GM12891 (cell line): Measurements from ENCODE around the gene EIF4G2.

Experiments used
- POLR2A ChIP-seq: IDR thresholded peaks from 2 replicates; pipeline ENCODE4 v1.6.1; 2011; ENCODE audit warnings: low read depth, low read length, control low read depth
- POLR2AphosphoS5 ChIP-seq: IDR thresholded peaks from 2 replicates; pipeline ENCODE4 v1.6.1; 2011; ENCODE audit warnings: low read depth, low read length, control low read depth
- POU2F2 ChIP-seq: IDR thresholded peaks from 2 replicates; pipeline ENCODE4 v1.6.1; 2011; ENCODE audit warnings: low read depth, mild to moderate bottlenecking, control low read depth, low read length, moderate library complexity
- SPI1 ChIP-seq: IDR thresholded peaks from 2 replicates; pipeline ENCODE4 v1.6.1; 2011; ENCODE audit warnings: low read depth, low read length, control low read depth
- TAF1 ChIP-seq: IDR thresholded peaks from 2 replicates; pipeline ENCODE4 v1.6.1; 2011; ENCODE audit warnings: low read depth, low read length, control low read depth

- TF ChIP-seq TAF1 (no peak), POLR2A (no peak), POLR2AphosphoS5 (no peak), POU2F2 (no peak), SPI1 (no peak)
These were observed 11.7 kb downstream of the EIF4G2 start for GRCh38 chr11:10797001-10797400.
